NK-92 treated with Interleukin-12 subunit alpha and Interleukin-12 subunit beta, amount 100 ng/mL, for 24 hours (cell line): ENCODE measurements around the gene ONECUT3.
"Not testable (repeated sequence)": the region's sequence is repeated elsewhere in the genome, so short reads cannot be mapped to it uniquely, and the experiment has no call there.

Source experiments
- DNase-seq: peaks from one replicate; lab custom pipeline; 2025; lab: John Stamatoyannopoulos, UW

Gene ONECUT3

DNA sequence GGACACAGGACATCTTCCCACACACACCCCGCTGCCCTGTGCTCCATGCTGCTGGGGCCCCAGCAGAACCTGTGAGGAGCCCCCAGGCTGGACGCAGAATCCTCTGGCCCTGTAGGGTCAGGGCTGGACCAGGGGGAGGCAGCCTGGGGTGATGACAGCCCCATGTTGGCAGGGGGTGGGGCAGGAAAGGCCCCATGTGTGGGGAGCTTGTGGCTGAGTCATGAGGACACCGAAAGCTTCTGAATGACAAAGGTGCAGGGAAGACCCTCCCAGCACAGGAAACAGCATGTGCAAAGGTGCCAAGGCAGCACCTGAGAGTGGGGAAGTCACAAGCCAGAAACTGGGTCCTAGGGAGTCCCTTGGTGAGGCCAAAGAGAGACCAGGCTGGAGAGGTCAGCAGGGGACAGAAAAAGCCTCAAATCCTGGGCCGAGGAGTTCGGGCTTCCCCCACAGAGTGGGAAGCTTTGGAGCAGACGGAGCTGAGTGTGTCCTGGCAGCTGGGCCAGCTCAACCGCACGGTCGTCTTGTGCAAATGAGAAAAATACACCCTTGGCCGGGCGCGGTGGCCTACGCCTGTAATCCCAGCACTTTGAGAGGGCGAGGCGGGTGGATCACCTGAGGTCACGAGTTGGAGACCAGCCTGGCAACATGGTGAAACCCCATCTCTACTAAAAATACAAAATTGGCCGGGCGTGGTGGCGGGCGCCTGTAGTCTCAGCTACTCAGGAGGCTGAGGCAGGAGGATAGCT, 41.3 kb downstream of the ONECUT3 start:
- DNase-seq: no peak

DNA sequence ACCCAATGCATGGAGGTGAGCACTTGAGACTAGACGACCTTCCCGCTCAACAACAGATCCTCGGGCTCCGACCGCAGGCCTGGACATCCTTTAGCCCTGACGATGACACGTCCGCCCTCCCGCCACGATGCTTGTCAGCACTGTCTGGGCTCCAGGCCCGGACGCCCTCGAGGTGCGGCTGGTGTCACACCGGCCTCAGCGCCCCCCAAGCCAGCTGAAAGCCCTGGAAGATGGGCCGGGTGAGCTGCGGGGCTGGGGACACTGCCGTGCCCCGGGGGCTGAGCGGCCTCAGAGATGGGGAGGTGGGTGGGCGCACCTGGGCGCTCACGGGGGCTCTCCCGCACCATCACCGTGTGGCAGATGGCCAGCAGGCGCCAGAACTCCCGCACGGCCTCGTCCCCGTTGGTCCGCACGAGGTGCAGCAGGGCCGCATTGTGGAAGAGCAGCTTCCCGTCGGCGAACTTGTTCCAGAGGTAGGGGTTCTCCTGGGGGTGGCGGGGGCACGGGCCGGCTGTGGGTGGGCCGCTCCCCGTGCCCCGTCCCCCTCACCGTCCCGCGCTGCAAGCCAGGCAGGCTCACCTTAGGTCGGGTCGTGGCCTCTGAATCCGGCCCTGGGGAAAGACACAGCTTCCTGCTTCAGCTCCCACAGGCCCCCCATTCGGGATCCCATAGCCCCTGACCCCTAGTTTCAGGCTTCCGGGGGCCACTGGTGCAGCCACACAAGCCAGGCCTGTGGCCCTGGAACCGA, 43.3 kb downstream of the ONECUT3 start:
- no peak for DNase-seq

DNA sequence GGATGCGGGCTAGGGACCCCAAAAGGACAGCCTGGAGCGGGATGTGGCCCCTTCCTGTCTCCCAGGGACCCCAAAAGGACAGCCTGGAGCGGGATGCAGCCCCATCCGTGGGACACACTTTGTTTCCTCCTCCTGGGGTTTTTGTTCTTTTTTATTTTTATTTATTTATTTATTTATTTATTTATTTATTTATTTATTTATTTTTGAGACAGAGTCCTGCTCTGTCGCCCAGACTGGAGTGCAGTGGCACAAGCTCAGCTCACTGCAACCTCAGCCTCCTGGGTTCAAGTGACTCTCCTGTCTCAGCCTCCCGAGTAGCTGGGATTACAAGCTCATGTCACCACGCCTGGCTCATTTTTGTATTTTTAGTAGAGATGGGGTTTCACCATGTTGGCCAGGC, 44.0 kb downstream of the ONECUT3 start:
- not testable (repeated sequence) for DNase-seq

DNA sequence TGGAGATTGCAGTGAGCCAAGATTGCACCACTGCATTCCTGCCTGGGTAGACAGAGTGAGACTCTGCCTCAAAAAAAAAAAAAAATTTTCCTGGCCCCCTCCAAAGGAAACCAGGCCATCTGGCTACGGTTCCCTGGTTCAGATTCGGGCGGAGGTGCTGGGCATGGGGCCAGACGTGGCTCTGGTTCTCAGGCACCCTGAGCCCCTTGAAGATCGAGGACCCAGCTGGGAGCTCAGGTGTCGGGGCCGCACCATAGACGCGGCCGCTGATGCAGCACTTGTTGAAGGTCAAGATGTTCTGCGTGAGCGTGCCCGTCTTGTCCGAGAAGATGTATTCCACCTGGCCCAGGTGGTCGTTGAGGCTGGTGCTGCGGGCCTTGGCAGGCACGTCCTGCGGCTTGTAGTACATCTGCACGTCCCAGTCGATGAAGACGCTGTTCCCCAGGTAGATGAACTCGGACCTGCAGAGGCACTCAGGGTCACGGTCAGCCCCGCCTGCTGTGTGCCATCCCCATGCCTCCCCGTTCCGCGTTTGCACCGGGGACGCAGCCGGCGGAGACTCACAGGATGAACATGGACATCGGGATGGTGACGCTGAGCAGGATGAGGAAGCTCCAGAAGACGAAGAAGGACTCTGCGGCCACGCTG, 46.5 kb downstream of the ONECUT3 start:
- DNase-seq: no peak

DNA sequence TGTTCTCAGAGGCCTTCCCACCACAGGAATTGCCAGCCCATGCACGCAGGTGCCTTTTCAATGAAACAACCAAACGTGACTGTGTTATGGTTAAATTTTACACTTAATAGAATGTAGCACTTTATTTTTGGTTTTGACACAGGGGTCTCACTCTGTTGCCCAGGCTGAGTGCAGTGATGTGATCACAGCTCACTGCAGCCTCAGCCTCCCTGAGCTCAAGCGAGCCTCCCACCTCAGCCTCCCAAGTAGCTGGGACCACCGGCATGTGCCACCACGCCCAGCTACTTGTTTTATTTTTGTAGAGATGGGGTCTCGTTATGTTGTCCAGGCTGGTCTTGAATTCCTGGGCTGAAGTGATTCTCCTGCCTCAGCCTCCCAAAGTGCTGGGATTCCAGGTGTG, 51.6 kb downstream of the ONECUT3 start:
- DNase-seq: no peak

DNA sequence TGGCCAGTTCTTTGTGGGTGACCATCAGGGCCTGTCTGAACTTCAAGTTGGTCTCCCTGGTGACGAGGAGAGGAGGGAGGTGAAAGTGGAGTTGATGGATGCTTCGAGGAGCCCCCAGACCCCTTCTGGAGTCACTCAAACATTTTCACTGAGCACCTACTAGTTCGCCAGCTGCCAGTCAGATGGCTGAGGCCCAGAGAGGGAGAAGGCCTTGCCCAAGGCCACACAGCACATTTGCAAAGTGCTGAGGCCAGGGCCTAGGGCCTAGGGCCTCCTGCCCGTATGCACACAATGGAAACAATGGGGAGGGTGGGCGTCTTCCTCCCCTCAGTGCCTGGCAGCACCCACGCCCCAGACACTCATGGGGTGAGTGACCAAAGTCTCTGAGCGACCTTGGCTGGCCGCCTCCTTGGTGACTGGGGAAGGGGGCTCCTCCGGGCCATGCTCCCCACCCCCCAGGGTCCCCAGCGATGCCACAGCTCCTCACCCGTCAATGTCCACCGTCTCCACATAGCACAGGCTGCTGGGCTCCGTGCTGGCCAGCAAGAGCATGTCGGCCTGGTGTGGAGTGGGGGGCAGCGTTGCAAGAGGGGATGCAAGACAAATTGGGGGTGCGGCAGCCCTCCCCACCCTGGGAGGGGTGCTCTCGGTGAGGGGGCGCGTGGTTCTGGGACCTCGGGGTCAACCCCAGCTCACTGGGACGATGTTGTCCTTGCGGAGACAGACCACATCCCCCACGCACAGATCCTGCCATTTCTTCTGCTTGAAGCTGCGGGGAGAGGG, 52.3 kb downstream of the ONECUT3 start:
- DNase-seq: no peak

DNA sequence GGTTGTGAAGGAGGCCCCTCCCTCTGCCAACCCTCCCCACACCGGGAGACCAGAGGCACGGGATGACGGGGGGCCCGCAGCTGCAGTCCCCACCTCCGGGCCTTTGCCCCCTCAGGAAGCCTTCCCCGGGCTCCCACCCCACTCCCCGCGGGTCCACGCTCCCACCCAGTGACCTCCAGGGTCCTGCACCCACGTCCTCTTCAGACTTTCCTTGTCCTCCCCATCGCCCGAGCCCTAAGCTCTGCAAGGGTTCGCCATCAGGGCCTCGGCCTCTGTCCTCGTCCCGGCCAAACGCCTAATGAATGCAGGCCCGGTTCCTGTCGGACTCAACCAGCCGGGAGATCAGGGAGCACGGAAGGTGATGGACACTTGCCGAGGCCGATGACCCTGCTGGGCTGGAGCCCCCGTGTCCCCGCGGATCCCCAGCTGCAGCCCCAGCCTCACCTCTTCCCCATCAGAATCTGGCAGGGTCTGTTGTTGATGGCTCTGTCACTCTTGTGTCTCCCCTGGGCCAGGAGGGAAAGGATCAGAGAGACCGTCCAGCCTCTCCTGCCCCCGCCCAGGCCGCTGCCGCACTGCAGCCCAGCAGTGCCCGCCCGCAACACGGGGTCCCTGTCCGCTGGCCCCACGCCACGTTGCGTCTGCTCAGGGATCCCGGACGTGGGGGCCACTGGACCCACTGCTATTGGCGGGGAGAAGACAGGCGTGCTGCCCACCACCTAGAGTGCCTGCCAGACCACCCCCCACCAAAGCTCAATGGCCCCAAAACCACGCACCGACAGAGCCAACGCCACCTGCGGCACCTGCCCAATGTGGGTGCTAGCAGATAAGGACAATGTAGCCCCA, 53.1 kb downstream of the ONECUT3 start:
- DNase-seq: no peak

DNA sequence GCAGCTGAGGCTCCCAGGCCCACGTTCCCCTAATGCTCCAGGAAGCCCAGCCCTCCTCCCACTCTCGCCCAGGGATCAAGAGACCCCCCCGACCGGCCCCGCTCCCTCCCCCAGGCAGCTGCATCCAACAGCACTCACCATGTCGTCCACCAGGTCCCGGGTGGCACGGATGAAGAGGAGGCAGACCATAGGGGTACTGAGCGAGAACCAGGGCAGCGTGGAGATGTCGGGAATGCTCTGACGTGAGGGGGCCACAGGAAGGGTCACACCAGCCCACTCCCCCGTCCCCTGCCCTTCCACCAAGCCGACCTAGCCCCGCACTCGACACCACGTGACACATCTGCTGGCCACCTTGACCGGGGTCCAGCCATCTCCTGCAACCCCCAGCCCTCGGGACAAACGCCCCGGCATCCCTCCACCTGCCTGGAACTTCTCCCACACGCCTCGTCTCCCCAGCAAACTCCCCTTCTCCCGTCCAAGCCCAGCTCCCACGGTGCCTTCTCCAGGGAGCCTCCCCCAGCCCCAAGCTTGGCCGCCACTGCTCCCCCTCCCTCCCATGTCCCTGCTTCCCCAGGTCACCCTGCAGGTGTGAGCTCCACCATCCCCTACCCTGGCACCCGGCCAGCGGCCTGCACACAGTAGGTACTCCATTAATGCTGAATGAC, 53.9 kb downstream of the ONECUT3 start:
- no peak for DNase-seq

DNA sequence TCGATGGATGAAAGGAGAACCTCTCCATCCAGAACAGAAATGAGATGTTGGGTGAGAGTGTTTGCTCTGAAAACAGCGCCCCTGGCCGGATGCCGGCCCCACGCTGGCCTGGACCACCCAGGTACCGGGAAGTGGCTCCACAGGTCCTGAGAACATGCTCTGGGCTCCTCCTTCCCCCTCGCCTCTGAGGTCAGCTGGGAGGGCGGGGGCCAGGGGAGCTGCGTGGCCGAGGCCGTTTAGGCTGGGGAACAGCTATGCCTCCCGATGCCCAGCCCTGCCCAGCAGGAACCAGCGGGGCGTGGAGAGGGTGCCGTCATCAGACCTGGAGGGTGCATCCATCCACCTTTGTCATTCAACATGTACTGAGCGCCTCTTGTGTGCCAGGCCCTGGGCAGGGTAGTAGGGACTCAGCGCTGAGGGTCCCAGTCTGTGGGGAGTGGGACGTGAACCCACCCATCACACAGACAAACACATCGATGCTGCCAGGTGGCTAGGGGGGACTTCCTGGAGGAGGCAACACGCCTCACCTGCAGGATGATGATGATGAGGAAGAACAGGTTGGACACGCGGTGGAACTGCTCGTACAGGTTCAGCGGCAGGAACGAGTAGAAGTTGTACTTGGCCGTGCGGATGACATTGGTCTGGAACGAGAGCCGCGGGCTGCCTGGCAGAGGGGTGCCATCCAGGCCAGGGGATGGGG, 54.5 kb downstream of the ONECUT3 start:
- no peak for DNase-seq

DNA sequence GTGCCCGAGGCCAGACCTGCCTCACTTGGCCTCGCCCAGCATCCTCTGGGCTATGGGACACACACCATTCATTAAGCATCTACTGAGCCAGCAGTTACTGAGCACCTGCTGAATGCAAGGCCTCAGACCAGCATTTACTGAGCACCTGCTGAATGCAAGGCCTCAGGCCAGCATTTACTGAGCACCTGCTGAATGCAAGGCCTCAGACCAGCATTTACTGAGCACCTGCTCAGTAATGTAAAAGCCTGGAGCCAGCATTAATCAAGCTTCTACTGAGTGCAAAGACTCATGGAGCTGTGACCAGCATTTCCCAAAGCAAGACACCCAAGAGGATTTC, 55.1 kb downstream of the ONECUT3 start:
- no peak for DNase-seq

DNA sequence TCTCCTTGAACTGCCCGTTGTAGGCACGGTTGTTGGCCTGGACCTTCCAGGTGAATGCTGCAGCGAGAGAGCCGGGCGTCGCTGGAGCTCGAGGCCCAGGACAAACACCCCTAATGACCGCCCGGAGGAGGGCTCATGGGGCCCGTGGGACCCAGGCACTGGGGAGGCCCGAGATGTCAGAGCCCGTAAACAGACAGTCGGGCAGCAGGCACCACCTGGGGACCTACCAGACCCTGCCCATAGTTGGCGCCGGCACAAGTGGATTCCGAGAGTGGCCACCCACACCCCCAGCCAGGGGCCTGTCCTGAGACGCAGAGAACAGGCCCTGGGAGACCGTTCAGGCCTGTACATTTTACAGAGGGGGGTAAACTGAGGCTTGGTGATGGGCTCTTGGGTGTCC, 56.4 kb downstream of the ONECUT3 start:
- DNase-seq: no peak

DNA sequence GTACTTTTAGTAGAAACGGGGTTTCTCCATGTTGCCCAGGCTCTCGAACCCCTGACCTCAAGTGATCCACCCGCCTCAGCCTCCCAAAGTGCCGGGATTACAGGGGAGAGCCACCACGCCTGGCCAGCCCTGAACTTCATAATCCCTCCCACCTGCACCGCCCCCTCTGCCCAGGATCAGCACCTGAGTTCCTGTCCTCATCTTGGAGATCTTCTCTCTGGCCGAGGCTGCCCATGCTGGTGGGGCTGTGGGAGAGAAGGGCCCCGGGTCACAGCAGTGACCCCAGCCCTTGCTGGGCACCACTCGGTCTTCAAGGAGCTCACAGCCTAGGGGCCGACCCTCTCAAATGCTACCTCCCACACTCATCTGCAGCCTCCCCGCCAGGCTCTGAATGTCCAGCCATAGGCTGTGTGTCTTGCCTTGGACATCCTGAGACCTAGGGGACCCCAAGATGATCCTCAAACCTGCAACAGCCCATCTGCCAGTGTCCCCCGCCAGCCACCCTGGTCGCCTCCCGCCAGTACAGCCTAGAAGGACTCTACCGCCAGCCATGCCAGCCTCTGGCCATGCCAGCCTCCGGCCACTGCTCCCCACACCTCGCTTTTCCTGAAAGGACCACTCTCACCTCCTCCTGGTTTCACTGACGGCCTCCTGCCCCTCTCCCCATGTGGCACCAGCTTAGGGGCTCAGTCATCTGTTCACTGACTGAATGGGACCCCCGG, 57.3 kb downstream of the ONECUT3 start:
- no peak for DNase-seq

DNA sequence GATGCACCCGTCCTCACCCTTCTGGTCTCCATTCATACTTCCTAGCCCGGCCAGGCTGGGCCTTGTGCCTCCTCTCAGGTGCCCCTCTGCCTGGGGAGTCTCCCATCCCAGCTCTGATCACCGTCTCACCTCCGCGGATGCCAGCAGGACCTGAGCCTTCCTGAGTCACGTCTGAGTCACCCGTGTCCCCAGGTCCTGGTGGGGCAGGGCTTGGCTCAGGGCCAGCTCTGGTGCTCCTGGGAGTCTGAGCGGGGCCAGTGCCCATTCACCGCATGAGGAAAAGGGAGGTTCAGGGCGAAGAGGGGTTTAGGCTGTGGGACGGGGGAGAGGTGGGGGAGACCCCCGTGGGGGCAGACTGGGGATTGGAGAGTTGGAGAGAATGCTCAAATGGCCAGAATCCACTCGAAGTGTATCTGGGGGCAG, 58.2 kb downstream of the ONECUT3 start:
- DNase-seq: no peak

DNA sequence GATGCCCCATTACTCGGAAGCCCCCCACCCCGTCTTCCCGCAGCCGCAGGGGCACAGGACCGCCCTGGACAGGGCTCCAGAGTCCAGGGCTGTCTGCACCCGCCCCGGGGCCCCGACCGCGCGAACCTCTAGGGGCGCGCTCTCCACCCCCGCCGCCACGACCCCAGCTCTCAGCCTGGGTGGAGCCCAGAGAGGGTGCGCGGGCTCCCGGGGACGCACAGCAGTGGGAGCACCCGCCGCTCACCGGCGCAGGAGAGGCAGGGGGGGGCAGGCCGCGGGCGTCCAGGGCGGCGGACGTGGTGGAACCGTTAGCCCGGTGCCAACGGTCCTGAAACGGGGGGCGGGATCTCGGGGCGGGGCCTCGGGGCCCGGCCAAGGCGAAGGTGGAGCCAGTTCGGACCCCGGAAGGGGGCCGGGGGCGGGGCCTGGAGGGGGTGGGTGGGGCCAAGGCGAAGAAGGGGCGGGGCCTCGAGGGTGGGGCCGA, 58.7 kb downstream of the ONECUT3 start, which contains the start of gene ATP8B3:
ATP8B3 (minus strand) TSS at position 335 of the 484 bp plus-strand sequence. CDS start 540 bp downstream, outside the sequence.
- DNase-seq: no peak

DNA sequence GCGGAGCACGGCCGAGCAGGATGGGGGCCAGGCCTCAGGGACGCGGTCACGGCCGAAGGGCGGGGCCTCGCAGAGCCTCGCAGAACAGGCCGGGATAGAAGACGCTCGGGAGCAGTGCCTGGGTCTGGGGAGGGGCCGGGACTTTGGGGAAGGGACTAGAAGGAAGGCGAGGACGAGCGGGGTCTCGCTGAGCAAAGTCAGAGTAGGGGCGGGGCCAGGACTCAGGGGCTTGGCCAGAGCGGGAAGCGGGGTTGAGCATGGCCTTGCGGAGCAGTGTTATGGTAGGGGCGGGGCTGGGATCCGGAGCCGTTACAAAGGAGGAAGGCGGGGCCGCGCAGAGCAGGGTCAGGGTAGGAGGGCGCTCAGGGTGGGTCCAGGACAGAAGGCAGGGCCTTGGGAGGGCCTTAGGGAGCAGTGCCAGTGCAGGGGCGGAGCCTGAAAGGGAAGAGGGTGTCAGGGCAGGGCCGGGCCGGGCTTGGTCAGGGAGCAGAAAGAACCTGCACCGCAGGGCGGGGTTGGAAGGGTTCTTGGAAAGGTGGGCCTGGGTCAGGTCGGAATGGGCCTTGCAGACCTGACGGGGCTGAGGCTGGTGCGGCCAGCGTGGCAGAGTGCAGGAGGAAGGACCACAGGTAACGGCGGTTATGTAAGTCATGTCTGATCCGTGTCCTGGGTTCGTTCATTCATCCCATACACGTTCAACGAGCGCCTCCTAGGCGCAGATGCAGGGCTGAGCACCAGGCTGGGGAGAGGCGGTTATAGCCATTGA, 59.3 kb downstream of the ONECUT3 start:
- DNase-seq: peak; percentile 71

DNA sequence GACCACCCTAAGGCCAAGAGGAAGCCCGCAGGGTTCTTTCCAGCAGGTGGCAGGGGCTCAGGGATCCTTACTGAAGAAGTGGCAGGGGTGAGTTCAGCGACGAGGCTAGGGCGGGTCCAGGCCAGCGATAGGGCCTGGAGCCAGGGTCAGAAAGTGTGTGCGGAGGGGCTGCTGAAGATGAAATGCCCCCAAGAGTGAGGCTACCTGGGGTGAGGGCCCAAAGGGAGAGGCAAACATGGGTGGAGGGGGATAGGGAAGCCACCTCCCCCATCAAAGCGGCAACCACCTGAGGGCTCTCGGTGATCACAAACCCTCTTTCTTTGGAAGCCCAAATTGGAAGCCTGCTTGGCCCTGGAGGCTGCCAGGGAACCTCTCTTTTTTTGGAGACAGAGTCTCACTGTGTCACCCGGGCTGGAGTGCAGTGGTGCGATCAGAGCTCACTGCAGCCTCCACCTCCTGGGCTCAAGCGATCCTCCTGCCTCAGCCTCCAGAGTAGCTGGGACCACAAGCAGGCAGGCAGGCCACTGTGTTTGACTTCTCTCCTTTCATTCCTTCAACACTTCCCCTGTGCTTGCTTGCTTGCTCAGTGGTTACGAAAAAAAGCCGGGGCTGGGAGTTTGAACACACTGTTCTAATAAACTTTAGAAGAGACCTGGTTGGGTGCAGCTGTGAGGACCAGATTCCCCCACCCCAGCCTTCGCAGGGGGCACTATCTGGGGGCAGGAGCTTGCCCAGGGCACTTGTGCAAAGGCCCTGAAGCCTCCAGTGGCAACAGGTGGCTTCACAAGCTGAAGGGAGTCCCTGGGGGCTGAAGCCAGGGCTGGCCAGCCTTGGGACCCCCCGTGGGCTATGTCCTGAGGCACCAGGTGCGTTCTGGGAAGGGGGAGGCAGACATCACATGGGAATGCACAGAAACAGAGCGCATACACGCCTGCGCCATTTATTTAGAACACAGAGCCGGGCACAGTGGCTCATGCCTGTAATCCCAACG, 60.2 kb downstream of the ONECUT3 start:
- DNase-seq: no peak

DNA sequence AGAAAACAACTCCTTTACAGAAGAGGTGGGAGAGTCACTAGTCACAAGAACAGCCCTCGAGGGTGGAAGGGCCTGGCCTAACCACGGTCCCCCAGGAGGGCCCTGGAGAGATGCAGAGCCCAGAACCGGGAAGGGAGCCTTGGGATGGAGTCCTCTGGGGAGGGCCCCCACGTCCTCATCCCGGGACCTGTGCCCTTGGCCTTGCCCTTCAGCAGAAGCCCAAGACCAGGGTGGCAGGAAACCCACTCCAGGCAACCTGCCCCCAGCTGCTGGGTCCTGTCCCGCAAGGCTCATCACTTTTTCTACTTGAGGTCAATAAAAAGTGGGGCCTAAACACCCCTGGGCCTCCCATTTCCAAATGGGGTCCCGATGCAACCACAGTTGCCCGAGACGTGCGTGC, 61.1 kb downstream of the ONECUT3 start:
- DNase-seq: no peak
